Naive thymus-derived CD4-positive, alpha-beta T cell (primary cell): Measurements from ENCODE around the gene PEAK3. TPM values are rescaled to one million over a fixed set of nuclear protein-coding genes. Genes with fewer than 3 reads are reported as not detected.
A peak's percentile ranks its signal among the peaks of the same experiment; 100 is the strongest.

Experiments used
- ATAC-seq: fragments of 150-1000 bp; cut with Tn5 transposase; 2 replicates; pipeline ENCODE4 v1.10.0; 2021; ENCODE audit warnings: mild to moderate bottlenecking, moderate library complexity
- CTCF ChIA-PET: fragments of 350-600 bp; sonication (Branson Sonifier 250); formaldehyde crosslinking; loops from one replicate; lab custom pipeline; 2021; ENCODE audit warnings: antibody characterized with exemption; lab: Charles Lee
- POLR2A ChIA-PET: fragments of 350-600 bp; sonication (Branson Sonifier 250); formaldehyde crosslinking; loops from one replicate; lab custom pipeline; 2021; ENCODE audit warnings: antibody characterized with exemption, inconsistent platforms; lab: Charles Lee
- DNase-seq, 9 donors: peaks; one replicate each; pipeline versions ENCODE4 v3.0.0 to v3.0.0-alpha.2; 2020 to 2022; ENCODE audit warnings: mixed read lengths in 1 of 9
- H3K27ac ChIP-seq: one replicate; pipeline ENCODE4 v1.7.0; 2013; ENCODE audit warnings: mild to moderate bottlenecking, low read depth, low read length, moderate library complexity
- H3K27me3 ChIP-seq, 2 donors: one replicate each; pipeline ENCODE4 v1.7.0; 2013; ENCODE audit warnings: low read length in 2 of 2, mild to moderate bottlenecking in 2 of 2, moderate library complexity in 2 of 2; ENCODE audit not compliant: control insufficient read depth in 2 of 2, insufficient read depth in 2 of 2
- H3K36me3 ChIP-seq, 3 experiments: 1 replicate in 2 of 3; 2 replicates in 1 of 3; pipeline ENCODE4 v1.7.0; 2013; ENCODE audit warnings: low read length in 3 of 3, mild to moderate bottlenecking in 3 of 3, moderate library complexity in 1 of 3; ENCODE audit not compliant: insufficient read depth in 3 of 3, control insufficient read depth in 2 of 3
- H3K4me1 ChIP-seq, 2 donors: one replicate each; pipeline ENCODE4 v1.7.0; 2013; ENCODE audit warnings: low read length in 2 of 2, mild to moderate bottlenecking in 2 of 2, moderate library complexity in 1 of 2; ENCODE audit not compliant: control insufficient read depth in 2 of 2, insufficient read depth in 2 of 2
- H3K4me3 ChIP-seq: 2 replicates; pipeline ENCODE4 v1.7.0; 2013; ENCODE audit warnings: mild to moderate bottlenecking, low read length
- H3K9me3 ChIP-seq, 3 experiments: 1 replicate in 2 of 3; 2 replicates in 1 of 3; pipeline ENCODE4 v1.7.0; 2013; ENCODE audit warnings: low read length in 3 of 3; ENCODE audit not compliant: control insufficient read depth in 2 of 3
- H3K27ac Mint-ChIP-seq, 9 donors: one replicate each; pipeline ENCODE4 v1.8.0; 2020 to 2022; ENCODE audit warnings: mixed read lengths in 9 of 9, mild to moderate bottlenecking in 8 of 9, moderate library complexity in 5 of 9, inconsistent platforms in 2 of 9
- H3K27me3 Mint-ChIP-seq, 5 donors: one replicate each; pipeline ENCODE4 v1.8.0; 2021 to 2022; ENCODE audit warnings: mixed read lengths in 5 of 5, mild to moderate bottlenecking in 1 of 5
- H3K36me3 Mint-ChIP-seq, 5 donors: one replicate each; pipeline ENCODE4 v1.8.0; 2020 to 2022; ENCODE audit warnings: mixed read lengths in 5 of 5, mild to moderate bottlenecking in 3 of 5, inconsistent platforms in 1 of 5
- H3K4me1 Mint-ChIP-seq, 7 donors: one replicate each; pipeline ENCODE4 v1.8.0; 2020 to 2022; ENCODE audit warnings: mixed read lengths in 7 of 7, mild to moderate bottlenecking in 3 of 7, inconsistent platforms in 1 of 7
- H3K4me3 Mint-ChIP-seq, 10 donors: one replicate each; pipeline ENCODE4 v1.8.0; 2020 to 2022; ENCODE audit warnings: mild to moderate bottlenecking in 10 of 10, mixed read lengths in 10 of 10, moderate library complexity in 6 of 10, inconsistent platforms in 2 of 10
- H3K9me3 Mint-ChIP-seq, 11 donors: one replicate each; pipeline ENCODE4 v1.8.0; 2020 to 2022; ENCODE audit warnings: mixed read lengths in 11 of 11, mild to moderate bottlenecking in 4 of 11, inconsistent platforms in 1 of 11, moderate library complexity in 1 of 11
- intact Hi-C, 2 donors: fragments of 100-400 bp; cut with micrococcal nuclease; formaldehyde crosslinking; loops; one replicate each; pipeline ENCODE4 v1.15.1; 2023
- polyA plus RNA-seq, 2 donors: library from polyadenylated mRNA; unstranded; fragments of 300-500 nt; fragmentation: Illumina TruSeq; gene quantifications; one replicate each; pipeline ENCODE4 v1.2.3, GENCODE V29; 2021
- total RNA-seq, 6 experiments: library from RNA in 5 of 6; stranded (reverse) in 5 of 6; gene quantifications; 1 replicate in 5 of 6; 2 replicates in 1 of 6; pipeline ENCODE4 v1.2.3 and lab custom pipeline; 2021 to 2026

PEAK3 gene
- total and polyA plus RNA-seq, 7 experiments from 2014 or later: 0.14 to 3.9 (median 0.36) TPM; not detected in 1

DNA sequence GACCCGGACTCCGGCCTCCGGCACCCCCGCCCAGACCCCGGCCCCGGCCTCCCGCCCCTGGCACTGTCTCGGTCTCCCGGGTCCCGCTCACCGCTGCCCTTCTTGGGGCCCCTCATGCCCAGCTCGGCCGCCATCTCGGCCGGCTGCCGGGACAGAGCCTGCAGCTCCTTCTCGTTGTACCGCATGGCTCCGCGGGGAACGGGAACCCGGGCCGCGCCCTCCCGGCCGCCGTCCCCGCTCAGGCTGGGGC, 46.0 kb downstream of the PEAK3 start:
- ATAC-seq (no peak), DNase-seq (no peak)
- Mint-ChIP-seq H3K27ac (peak overlapping the region in 8 of 9 donors; percentile 96 to 99 (median 98)), H3K4me3 (peak overlapping the region; percentile 96 to 100 (median 98)), H3K27me3 (peaks cover 0 to 5% (median 0%) of the 10 kb centered on the region in 5 donors), H3K4me1 (peaks cover 39 to 64% (median 52%) of the 10 kb centered on the region in 7 donors), H3K36me3 (peaks cover 3 to 23% (median 14%) of the 10 kb centered on the region in 5 donors), H3K9me3 (peaks cover 0 to 12% (median 0%) of the 10 kb centered on the region in 11 donors)
- intact Hi-C loops: loop anchor here (1.0 to 5.0 kb wide), 19 partner anchors 17 to 547 kb away; partner anchors contain the start of genes AP3D1 (in 2 of the 2), LSM7 (in 2 of the 2), SPPL2B (in 2 of the 2) and TIMM13 (in 2 of the 2)
- Histone ChIP-seq H3K4me3 (peak overlapping the region; percentile 75), H3K4me1 (peaks cover 37 to 45% of the 10 kb centered on the region in 2 donors), H3K9me3 (no peaks in the 10 kb centered on the region), H3K27me3 (no peaks in the 10 kb centered on the region), H3K36me3 (peaks cover 0 to 28% (median 0%) of the 10 kb centered on the region in 3 experiments), H3K27ac (peak overlapping the region; percentile 93)
- ChIA-PET CTCF (interaction anchor here (0.6 to 1.5 kb wide), 9 partner anchors 17 to 92 kb away, joined by 3 to 7 read pairs (median 3); partner anchors contain the start of genes AP3D1, LSM7 and SPPL2B), POLR2A (interaction anchor here (0.6 to 2.4 kb wide), 11 partner anchors 18 to 412 kb away, joined by 3 to 28 read pairs (median 3); partner anchors contain the start of gene TIMM13)

DNA sequence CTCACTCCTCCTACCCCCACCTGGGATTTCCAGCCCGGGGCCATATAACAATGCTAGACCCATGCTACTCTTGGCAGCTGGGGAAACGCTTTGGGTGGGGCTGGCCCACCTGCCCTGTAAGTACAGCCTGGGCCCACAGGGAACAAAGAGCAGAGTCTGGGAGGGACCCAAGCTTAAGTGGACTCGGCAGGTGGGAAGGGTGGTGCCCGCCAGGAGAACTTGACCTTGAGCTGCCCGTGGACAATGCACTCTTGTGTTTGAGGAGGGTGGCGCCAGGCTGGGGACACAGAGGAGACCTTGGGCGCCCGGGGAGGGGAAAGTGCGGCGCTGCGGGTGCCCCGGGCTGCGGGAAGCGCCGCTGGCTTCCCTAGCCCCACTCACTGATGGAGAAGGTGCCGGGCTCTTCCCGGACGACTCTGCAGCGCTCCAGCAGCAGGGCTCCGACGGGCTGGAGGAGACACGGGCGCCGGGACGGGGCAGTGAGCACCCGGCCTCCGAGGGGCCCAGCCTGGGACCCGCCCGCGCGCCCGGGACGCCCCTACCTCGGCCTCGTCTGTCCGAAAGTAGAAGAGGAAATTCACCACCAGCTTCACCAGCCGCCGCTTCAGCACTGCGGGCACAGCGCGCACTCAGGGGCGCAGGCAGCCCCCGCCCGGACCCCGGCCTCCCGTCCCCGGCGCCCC, 46.5 kb downstream of the PEAK3 start:
- peak overlapping the region; percentile 68 to 91 (median 77) for H3K27ac Mint-ChIP-seq
- peaks cover 3 to 23% (median 14%) of the 10 kb centered on the region in 5 donors for H3K36me3 Mint-ChIP-seq
- Histone ChIP-seq H3K9me3 (no peaks in the 10 kb centered on the region), H3K27me3 (no peaks in the 10 kb centered on the region), H3K36me3 (peaks cover 0 to 33% (median 0%) of the 10 kb centered on the region in 3 experiments), H3K4me1 (peaks cover 32 to 40% of the 10 kb centered on the region in 2 donors), H3K27ac (peak overlapping the region; percentile 93), H3K4me3 (peak overlapping the region; percentile 75)
- peaks cover 0 to 12% (median 0%) of the 10 kb centered on the region in 11 donors for H3K9me3 Mint-ChIP-seq
- ATAC-seq (no peak), DNase-seq (peak in 3 of 9 donors; percentile 19 to 27 (median 27))
- intact Hi-C loops: loop anchor here (1.0 to 5.0 kb wide), 20 partner anchors 17 to 547 kb away; partner anchors contain the start of genes AP3D1 (in 2 of the 2), LSM7 (in 2 of the 2), SPPL2B (in 2 of the 2) and TIMM13 (in 2 of the 2)
- H3K4me3 Mint-ChIP-seq: peak overlapping the region; percentile 82 to 100 (median 97)
- H3K4me1 Mint-ChIP-seq: peaks cover 34 to 59% (median 48%) of the 10 kb centered on the region in 7 donors
- ChIA-PET CTCF (interaction anchor here (0.6 to 1.5 kb wide), 10 partner anchors 17 to 753 kb away, joined by 3 to 7 read pairs (median 4); partner anchors contain the start of genes AP3D1, LSM7 and SPPL2B), POLR2A (interaction anchor here (0.6 to 2.4 kb wide), 11 partner anchors 18 to 906 kb away, joined by 3 to 28 read pairs (median 3); partner anchors contain the start of gene TIMM13)
- peaks cover 0 to 5% (median 0%) of the 10 kb centered on the region in 5 donors for H3K27me3 Mint-ChIP-seq

DNA sequence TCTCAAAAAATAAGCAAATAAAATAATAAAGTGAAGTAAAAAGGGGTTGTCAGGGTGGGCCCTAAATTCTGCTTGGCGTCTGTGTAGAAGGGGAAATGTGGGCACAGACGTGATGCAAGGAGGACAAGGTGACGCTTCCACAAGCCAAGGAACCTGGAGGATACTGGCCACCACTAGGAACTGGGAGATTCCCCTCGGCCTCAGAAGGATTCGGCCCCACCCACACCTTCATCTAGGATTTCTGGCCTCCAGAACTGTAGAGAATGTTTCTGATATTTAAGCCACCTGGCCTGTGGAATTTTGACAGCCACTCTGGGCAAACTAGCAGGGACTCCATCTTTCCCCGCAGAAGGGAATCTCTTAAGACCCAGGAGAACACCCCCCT, 47.0 kb downstream of the PEAK3 start:
- H3K36me3 Mint-ChIP-seq: peaks cover 3 to 21% (median 14%) of the 10 kb centered on the region in 5 donors
- peak overlapping the region; percentile 93 for H3K27ac ChIP-seq
- POLR2A ChIA-PET: interaction anchor here (0.8 to 2.4 kb wide), 4 partner anchors 35 to 907 kb away, joined by 3 to 28 read pairs (median 6); partner anchors contain the start of gene TIMM13

DNA sequence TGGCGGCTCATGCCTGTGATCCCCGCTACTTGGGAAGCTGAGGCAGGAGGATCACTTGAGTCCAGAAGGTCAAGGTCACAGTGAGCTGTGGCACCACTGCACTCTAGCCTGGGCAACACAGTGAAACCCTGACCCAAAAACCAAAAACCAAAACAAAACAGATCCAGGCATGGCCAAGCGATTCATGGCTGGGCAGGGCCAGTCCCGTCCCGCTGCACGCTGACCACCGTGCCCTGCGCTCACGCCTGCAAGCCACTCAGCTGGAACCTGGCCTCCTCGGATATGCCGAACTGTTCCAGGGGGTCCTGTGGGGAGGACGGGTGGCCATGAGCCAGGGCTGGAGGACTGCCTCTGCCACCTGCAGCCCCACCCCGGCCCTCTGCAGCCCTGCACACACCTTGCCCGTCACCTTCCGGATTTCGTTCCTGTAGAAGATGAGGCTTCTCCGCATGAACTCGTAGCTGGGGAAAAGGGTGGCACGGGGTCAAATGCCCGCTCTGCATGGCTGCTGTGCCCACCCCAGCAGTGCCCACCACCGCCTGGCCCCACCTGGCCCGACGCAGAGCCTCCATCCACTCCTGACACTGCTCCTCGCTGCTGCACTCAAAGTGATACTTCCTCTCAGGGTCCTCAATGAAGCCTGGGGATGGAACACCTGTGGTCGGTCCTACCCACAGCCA, 48.2 kb downstream of the PEAK3 start:
- ATAC-seq (no peak), DNase-seq (no peak)
- peaks cover 17 to 41% (median 34%) of the 10 kb centered on the region in 7 donors for H3K4me1 Mint-ChIP-seq
- H3K4me3 ChIP-seq: no peak overlapping the region
- H3K27ac Mint-ChIP-seq: peak overlapping the region in 8 of 9 donors; percentile 44 to 89 (median 70)
- no peaks in the 10 kb centered on the region for H3K27me3 ChIP-seq
- H3K36me3 Mint-ChIP-seq: peaks cover 0 to 16% (median 12%) of the 10 kb centered on the region in 5 donors
- no peak overlapping the region for H3K27ac ChIP-seq
- H3K9me3 Mint-ChIP-seq: peaks cover 0 to 11% (median 0%) of the 10 kb centered on the region in 11 donors
- intact Hi-C loops: no loop called here
- CTCF ChIA-PET: interaction anchor here (0.6 to 0.8 kb wide), 2 partner anchors 96 to 152 kb away, joined by 3 to 4 read pairs; no protein-coding TSS in a partner anchor
- peaks cover 20 to 22% of the 10 kb centered on the region in 2 donors for H3K4me1 ChIP-seq
- H3K4me3 Mint-ChIP-seq: peak overlapping the region in 8 of 10 donors; percentile 39 to 99 (median 92)
- peaks cover 0 to 5% (median 0%) of the 10 kb centered on the region in 5 donors for H3K27me3 Mint-ChIP-seq
- no peaks in the 10 kb centered on the region for H3K9me3 ChIP-seq
- POLR2A ChIA-PET: interaction anchor here (0.7 to 1.2 kb wide), 5 partner anchors 25 to 388 kb away, joined by 3 to 4 read pairs (median 3); no protein-coding TSS in a partner anchor
- H3K36me3 ChIP-seq: peaks cover 0 to 50% (median 0%) of the 10 kb centered on the region in 3 experiments

More for the DNA sequence above, 47.0 kb downstream of the PEAK3 start:
- peaks cover 0 to 5% (median 0%) of the 10 kb centered on the region in 5 donors for H3K27me3 Mint-ChIP-seq
- CTCF ChIA-PET: interaction anchor here (0.6 to 1.5 kb wide), 4 partner anchors 40 to 754 kb away, joined by 3 to 7 read pairs (median 6); partner anchors contain the start of genes LSM7 and SPPL2B
- H3K27me3 ChIP-seq: no peaks in the 10 kb centered on the region
- H3K4me3 ChIP-seq: peak overlapping the region; percentile 75
- DNase-seq: no peak
- ATAC-seq: no peak
- peaks cover 0 to 12% (median 0%) of the 10 kb centered on the region in 11 donors for H3K9me3 Mint-ChIP-seq
- H3K36me3 ChIP-seq: peaks cover 0 to 38% (median 0%) of the 10 kb centered on the region in 3 experiments
- peak overlapping the region; percentile 68 to 91 (median 77) for H3K27ac Mint-ChIP-seq
- H3K4me1 Mint-ChIP-seq: peaks cover 29 to 54% (median 44%) of the 10 kb centered on the region in 7 donors
- intact Hi-C loops: loop anchor here (1.0 to 5.0 kb wide), 4 partner anchors 79 to 237 kb away; partner anchors contain the start of gene LMNB2 (in 1 of the 2)
- H3K9me3 ChIP-seq: no peaks in the 10 kb centered on the region
- peaks cover 27 to 35% of the 10 kb centered on the region in 2 donors for H3K4me1 ChIP-seq
- H3K4me3 Mint-ChIP-seq: peak overlapping the region; percentile 82 to 100 (median 96)

DNA sequence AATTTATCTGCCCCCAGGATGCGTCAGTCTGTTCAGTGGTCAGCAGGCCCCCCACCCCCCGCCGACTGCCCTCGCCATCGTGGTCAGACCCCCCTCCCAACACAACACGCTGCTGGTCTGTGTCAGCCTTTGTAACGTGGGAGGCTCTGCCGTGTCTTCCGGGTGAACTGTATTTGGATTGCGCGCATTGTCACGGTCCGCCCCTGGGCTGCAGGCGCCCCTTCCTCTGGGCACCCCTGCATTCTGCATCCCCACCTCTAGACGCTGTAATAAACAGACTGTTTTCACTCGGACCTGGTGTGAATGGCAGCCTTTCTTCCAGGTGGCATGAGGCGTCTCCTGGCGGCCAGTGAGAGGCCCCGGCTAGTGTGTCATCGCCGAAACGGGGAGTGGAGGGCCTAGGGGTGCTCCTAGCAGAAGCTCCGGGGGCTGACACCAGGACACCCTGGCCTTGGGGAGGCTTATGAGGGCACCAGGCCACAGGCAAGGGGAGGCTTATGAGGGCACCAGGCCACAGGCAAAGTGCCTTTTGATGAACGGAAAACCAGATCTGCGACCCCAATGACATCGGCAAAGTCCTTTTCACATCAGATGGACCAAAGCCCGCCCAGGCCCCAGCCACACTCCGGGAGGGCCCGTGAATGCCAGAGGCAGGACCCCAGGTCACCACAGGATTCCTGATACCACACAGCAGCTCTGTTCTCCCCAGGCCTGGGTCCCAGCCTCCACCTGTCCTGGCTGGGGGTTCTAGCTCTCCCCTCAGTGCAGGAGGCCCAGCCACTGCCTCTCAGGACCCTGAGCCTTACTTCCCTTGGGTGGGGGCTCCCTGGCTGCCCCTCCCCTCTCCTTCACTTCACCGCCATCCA, 49.5 kb downstream of the PEAK3 start:
- peaks cover 0 to 5% (median 0%) of the 10 kb centered on the region in 5 donors for H3K27me3 Mint-ChIP-seq
- Histone ChIP-seq H3K4me1 (peaks cover 8 to 10% of the 10 kb centered on the region in 2 donors), H3K27me3 (no peaks in the 10 kb centered on the region), H3K27ac (no peak overlapping the region), H3K4me3 (no peak overlapping the region), H3K9me3 (no peaks in the 10 kb centered on the region), H3K36me3 (peaks cover 0 to 57% (median 0%) of the 10 kb centered on the region in 3 experiments)
- ChIA-PET POLR2A (no interaction called here), CTCF (no interaction called here)
- DNase-seq (no peak), ATAC-seq (no peak)
- intact Hi-C loops: no loop called here
- H3K4me3 Mint-ChIP-seq: peak overlapping the region in 2 of 10 donors; percentile 13 to 58
- H3K36me3 Mint-ChIP-seq: peaks cover 0 to 7% (median 6%) of the 10 kb centered on the region in 5 donors
- peak overlapping the region in 2 of 9 donors; percentile 14 to 53 for H3K27ac Mint-ChIP-seq
- H3K9me3 Mint-ChIP-seq: peaks cover 0 to 8% (median 0%) of the 10 kb centered on the region in 11 donors
- H3K4me1 Mint-ChIP-seq: peaks cover 14 to 29% (median 22%) of the 10 kb centered on the region in 7 donors
